Astrocyte (in vitro differentiated cells and primary cell): Measurements from ENCODE around the gene CCDC9. TPM values are rescaled to one million over a fixed set of nuclear protein-coding genes. Genes with fewer than 3 reads are reported as not detected.
A peak's percentile ranks its signal among the peaks of the same experiment; 100 is the strongest.

Experiments
- DNase-seq: peaks from one replicate; pipeline ENCODE4 v3.0.0-alpha.2; 2010; ENCODE audit warnings: low read depth
- FAIRE-seq: peaks from 2 replicates; lab custom pipeline; 2011; peaks lifted over from hg19 to GRCh38; lab: Jason Lieb, UNC
- H2AFZ ChIP-seq: 2 replicates; pipeline ENCODE4 v1.6.0; 2012; ENCODE audit warnings: low read depth, low read length, inconsistent platforms
- H3K27ac ChIP-seq: 2 replicates; pipeline ENCODE4 v1.5.1; 2011; ENCODE audit warnings: low read depth, low read length, inconsistent platforms
- H3K27me3 ChIP-seq: 2 replicates; pipeline ENCODE4 v1.6.0; 2011; ENCODE audit warnings: low read length, inconsistent platforms; ENCODE audit not compliant: insufficient read depth
- H3K36me3 ChIP-seq: 2 replicates; pipeline ENCODE4 v1.5.1; 2011; ENCODE audit warnings: low read length, inconsistent platforms; ENCODE audit not compliant: insufficient read depth
- H3K4me1 ChIP-seq: 2 replicates; pipeline ENCODE4 v1.5.1; 2011; ENCODE audit warnings: low read length, inconsistent platforms; ENCODE audit not compliant: insufficient read depth
- H3K4me2 ChIP-seq: 2 replicates; pipeline ENCODE4 v1.6.0; 2012; ENCODE audit warnings: low read length, inconsistent platforms
- H3K4me3 ChIP-seq: 2 replicates; pipeline ENCODE4 v1.5.1; 2011; ENCODE audit warnings: low read depth, mild to moderate bottlenecking, low read length, inconsistent platforms; ENCODE audit not compliant: insufficient read depth
- H3K79me2 ChIP-seq: 2 replicates; pipeline ENCODE4 v1.6.0; 2012; ENCODE audit warnings: mild to moderate bottlenecking, low read length, inconsistent platforms; ENCODE audit not compliant: insufficient read depth
- H3K9ac ChIP-seq: 2 replicates; pipeline ENCODE4 v1.6.0; 2012; ENCODE audit warnings: mild to moderate bottlenecking, low read length, inconsistent platforms
- H3K9me3 ChIP-seq: 2 replicates; pipeline ENCODE4 v1.5.1; 2012; ENCODE audit warnings: low read depth, mild to moderate bottlenecking, low read length, inconsistent platforms; ENCODE audit not compliant: insufficient read depth
- H4K20me1 ChIP-seq: 2 replicates; pipeline ENCODE4 v1.6.0; 2012; ENCODE audit warnings: low read length, inconsistent platforms; ENCODE audit not compliant: insufficient read depth
- H3K27ac Mint-ChIP-seq: one replicate; pipeline ENCODE4 v1.8.0; 2021; ENCODE audit warnings: mild to moderate bottlenecking, mixed read lengths; ENCODE audit not compliant: unreplicated experiment
- H3K27me3 Mint-ChIP-seq: one replicate; pipeline ENCODE4 v1.8.0; 2021; ENCODE audit warnings: low read depth, mixed read lengths; ENCODE audit not compliant: unreplicated experiment
- H3K36me3 Mint-ChIP-seq: one replicate; pipeline ENCODE4 v1.8.0; 2021; ENCODE audit warnings: low read depth, mixed read lengths; ENCODE audit not compliant: unreplicated experiment
- H3K4me1 Mint-ChIP-seq: one replicate; pipeline ENCODE4 v1.8.0; 2021; ENCODE audit warnings: low read depth, mixed read lengths; ENCODE audit not compliant: unreplicated experiment
- H3K4me3 Mint-ChIP-seq: one replicate; pipeline ENCODE4 v1.8.0; 2021; ENCODE audit warnings: mild to moderate bottlenecking, moderate library complexity, mixed read lengths; ENCODE audit not compliant: unreplicated experiment
- H3K9me3 Mint-ChIP-seq: one replicate; pipeline ENCODE4 v1.8.0; 2021; ENCODE audit warnings: mild to moderate bottlenecking, mixed read lengths; ENCODE audit not compliant: unreplicated experiment
- EZH2 ChIP-seq: IDR thresholded peaks from 2 replicates; pipeline ENCODE4 v1.6.1; 2012; ENCODE audit warnings: mild to moderate bottlenecking, low read length, inconsistent platforms; ENCODE audit not compliant: insufficient read depth
- total RNA-seq: library from RNA; stranded (reverse); gene quantifications from 2 replicates; pipeline ENCODE4 v1.2.1, GENCODE V29; 2021
- TF ChIP-seq, protein P1 (sequence below): IDR thresholded peaks from 2 replicates; pipeline ENCODE4 v1.5.1; 2011; ENCODE audit warnings: low read depth, mild to moderate bottlenecking, inconsistent platforms, low read length, moderate library complexity; ENCODE audit not compliant: insufficient read depth

The CCDC9 gene
- total RNA-seq, 1 donor from 2014 or later: 44.6 TPM

DNA sequence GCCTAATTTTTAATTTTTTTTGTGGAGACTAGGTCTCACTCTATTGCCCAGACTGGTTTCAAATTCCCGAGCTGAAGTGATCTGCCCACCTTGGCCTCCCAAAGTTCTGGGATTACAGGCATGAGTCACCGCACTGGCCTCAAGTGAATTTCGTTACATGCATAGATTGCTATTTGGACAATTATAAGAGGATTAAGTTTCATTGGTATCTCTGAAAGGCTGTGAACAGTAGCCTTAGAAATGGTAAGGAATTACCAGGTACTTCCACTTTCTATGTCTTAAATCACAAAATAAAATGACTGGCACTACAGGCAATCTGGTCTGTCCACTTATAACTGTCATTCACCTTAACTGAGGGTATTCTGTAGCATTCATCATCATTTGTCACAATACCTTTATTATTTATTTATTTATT lies 2.9 kb upstream of the CCDC9 start:
- Histone ChIP-seq H2AFZ (no peak overlapping the region), H3K4me3 (no peak overlapping the region), H3K4me2 (peak overlapping the region; percentile 62), H3K4me1 (peaks cover 22% of the 10 kb centered on the region), H3K9ac (peak overlapping the region; percentile 9), H3K27me3 (no peaks in the 10 kb centered on the region), H3K79me2 (peaks cover 12% of the 10 kb centered on the region), H3K27ac (peak overlapping the region; percentile 58), H3K36me3 (no peaks in the 10 kb centered on the region), H4K20me1 (no peaks in the 10 kb centered on the region), H3K9me3 (no peaks in the 10 kb centered on the region)
- H3K4me3 Mint-ChIP-seq: peak overlapping the region; percentile 34
- H3K36me3 Mint-ChIP-seq: peaks cover 2% of the 10 kb centered on the region
- H3K27me3 Mint-ChIP-seq: no peaks in the 10 kb centered on the region
- H3K4me1 Mint-ChIP-seq: peaks cover 9% of the 10 kb centered on the region
- H3K9me3 Mint-ChIP-seq: no peaks in the 10 kb centered on the region
- no peak for TF ChIP-seq EZH2
- TF ChIP-seq, protein P1, sequence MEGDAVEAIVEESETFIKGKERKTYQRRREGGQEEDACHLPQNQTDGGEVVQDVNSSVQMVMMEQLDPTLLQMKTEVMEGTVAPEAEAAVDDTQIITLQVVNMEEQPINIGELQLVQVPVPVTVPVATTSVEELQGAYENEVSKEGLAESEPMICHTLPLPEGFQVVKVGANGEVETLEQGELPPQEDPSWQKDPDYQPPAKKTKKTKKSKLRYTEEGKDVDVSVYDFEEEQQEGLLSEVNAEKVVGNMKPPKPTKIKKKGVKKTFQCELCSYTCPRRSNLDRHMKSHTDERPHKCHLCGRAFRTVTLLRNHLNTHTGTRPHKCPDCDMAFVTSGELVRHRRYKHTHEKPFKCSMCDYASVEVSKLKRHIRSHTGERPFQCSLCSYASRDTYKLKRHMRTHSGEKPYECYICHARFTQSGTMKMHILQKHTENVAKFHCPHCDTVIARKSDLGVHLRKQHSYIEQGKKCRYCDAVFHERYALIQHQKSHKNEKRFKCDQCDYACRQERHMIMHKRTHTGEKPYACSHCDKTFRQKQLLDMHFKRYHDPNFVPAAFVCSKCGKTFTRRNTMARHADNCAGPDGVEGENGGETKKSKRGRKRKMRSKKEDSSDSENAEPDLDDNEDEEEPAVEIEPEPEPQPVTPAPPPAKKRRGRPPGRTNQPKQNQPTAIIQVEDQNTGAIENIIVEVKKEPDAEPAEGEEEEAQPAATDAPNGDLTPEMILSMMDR: no peak
- DNase-seq (peak; percentile 93), FAIRE-seq (no peak)
- peak overlapping the region; percentile 86 for H3K27ac Mint-ChIP-seq

DNA sequence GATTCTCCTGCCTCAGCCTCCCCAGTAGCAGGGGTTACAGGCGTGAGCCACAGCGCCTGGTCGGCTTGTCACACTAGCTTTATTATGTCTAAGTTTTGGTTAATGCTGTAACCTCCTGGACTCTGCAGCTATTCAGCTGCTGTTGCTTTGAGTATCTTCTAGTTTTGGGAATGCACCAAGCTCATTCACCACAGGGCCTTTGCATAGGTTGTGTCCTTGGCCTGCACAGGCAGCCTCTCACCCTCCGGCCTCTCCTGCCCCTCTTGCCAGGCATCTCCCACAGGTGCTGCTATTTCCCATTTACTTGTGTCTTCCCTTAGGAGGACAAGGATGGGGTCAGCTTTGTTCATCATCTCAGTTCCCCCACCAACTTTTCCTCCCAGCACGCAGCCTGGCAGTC lies 2.4 kb upstream of the CCDC9 start:
- DNase-seq (no peak), FAIRE-seq (no peak)
- peaks cover 24% of the 10 kb centered on the region for H3K4me1 ChIP-seq
- Mint-ChIP-seq H3K9me3 (no peaks in the 10 kb centered on the region), H3K27me3 (no peaks in the 10 kb centered on the region), H3K4me3 (no peak overlapping the region), H3K4me1 (peaks cover 13% of the 10 kb centered on the region), H3K36me3 (peaks cover 6% of the 10 kb centered on the region), H3K27ac (peak overlapping the region; percentile 85)
- no peaks in the 10 kb centered on the region for H3K9me3 ChIP-seq
- peak overlapping the region; percentile 9 for H3K9ac ChIP-seq
- H4K20me1 ChIP-seq: peaks cover under 1% of the 10 kb centered on the region
- no peak overlapping the region for H2AFZ ChIP-seq
- peak overlapping the region; percentile 58 for H3K27ac ChIP-seq
- H3K4me2 ChIP-seq: peak overlapping the region; percentile 62
- no peak overlapping the region for H3K4me3 ChIP-seq
- H3K79me2 ChIP-seq: peaks cover 17% of the 10 kb centered on the region
- H3K27me3 ChIP-seq: no peaks in the 10 kb centered on the region
- H3K36me3 ChIP-seq: no peaks in the 10 kb centered on the region
- TF ChIP-seq, protein P1: no peak

DNA sequence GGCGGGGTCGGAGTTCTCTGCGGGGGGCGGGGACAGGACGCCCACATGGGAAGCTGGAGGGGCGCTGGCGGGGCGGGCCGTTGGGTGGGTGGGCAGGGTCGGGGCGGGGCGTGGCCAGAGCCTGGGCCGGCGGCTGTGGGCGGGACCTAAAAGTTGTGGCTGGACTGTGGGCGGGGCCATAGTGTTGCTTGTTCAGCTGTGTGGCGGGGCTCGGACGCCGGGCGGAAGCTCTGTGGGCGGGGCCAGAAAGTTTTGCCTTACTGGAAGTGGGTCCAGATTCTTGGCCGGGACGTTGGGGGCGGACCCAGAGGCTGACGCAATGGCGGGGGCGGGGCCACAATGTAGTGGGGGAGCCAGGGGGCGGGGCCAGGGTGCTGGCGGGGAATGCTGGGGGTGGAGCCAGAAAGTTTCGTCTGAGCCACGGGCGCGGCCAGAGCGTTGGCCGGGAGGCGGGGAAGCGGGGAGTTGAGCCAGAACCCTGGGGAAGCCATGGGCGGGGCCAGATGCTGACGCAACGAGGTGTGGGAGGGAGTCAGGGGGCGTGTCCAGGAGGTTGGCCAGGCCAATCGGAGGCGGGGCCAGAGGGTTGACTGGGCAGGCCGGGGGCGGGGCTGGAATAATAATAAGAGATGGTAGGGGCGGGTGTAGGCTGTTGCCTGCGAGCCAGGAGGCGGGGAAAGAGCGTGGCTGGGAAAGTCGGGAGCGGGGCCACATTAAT lies 527 bp downstream of the CCDC9 start:
- Histone ChIP-seq H3K4me3 (peak overlapping the region; percentile 70), H3K4me1 (peaks cover 32% of the 10 kb centered on the region), H3K36me3 (peaks cover 8% of the 10 kb centered on the region), H3K79me2 (peaks cover 41% of the 10 kb centered on the region), H3K27me3 (no peaks in the 10 kb centered on the region), H3K27ac (peak overlapping the region; percentile 94), H3K9me3 (no peaks in the 10 kb centered on the region), H2AFZ (no peak overlapping the region), H3K4me2 (peak overlapping the region; percentile 93), H4K20me1 (peaks cover 20% of the 10 kb centered on the region), H3K9ac (peak overlapping the region; percentile 88)
- DNase-seq (peak; percentile 90), FAIRE-seq (peak; percentile 23)
- Mint-ChIP-seq H3K36me3 (peaks cover 21% of the 10 kb centered on the region), H3K27ac (peak overlapping the region; percentile 98), H3K27me3 (no peaks in the 10 kb centered on the region), H3K4me3 (peak overlapping the region; percentile 94), H3K4me1 (peaks cover 31% of the 10 kb centered on the region), H3K9me3 (no peaks in the 10 kb centered on the region)
- TF ChIP-seq, protein P1: no peak
